ENCODE results near the gene PLA2G4C. TPM values are rescaled to one million over a fixed set of nuclear protein-coding genes. Genes with fewer than 3 reads are reported as not detected.

The PLA2G4C gene
- total RNA-seq, 1 donor from 2014 or later = 4.0 TPM

- DNase-seq (ENCODE audit: low spot score) = no peak
- H3K9me3 Mint-ChIP-seq (ENCODE audit: low read depth) = no peaks in the 10 kb centered on the region
- H3K4me3 Mint-ChIP-seq (ENCODE audit: unreplicated experiment) = no peak overlapping the region
- H3K27ac Mint-ChIP-seq (ENCODE audit: unreplicated experiment) = peak overlapping the region; percentile 76
- no peaks in the 10 kb centered on the region for H3K27me3 Mint-ChIP-seq (ENCODE audit: low read depth)
- H3K36me3 Mint-ChIP-seq (ENCODE audit: low read depth) = peaks cover 20% of the 10 kb centered on the region
- H3K4me1 Mint-ChIP-seq (ENCODE audit: low read depth) = peaks cover 13% of the 10 kb centered on the region
- no peak for TF ChIP-seq CTCF (IDR thresholded peaks at IDR 0.05)
These were observed 11.3 kb upstream of the PLA2G4C start for GRCh38 chr19:48121909-48122371.

- DNase-seq (ENCODE audit: low spot score) = no peak
- no peak overlapping the region for H3K27ac Mint-ChIP-seq (ENCODE audit: unreplicated experiment)
- H3K9me3 Mint-ChIP-seq (ENCODE audit: low read depth) = no peaks in the 10 kb centered on the region
- no peak for TF ChIP-seq CTCF (IDR thresholded peaks at IDR 0.05)
- peaks cover 19% of the 10 kb centered on the region for H3K36me3 Mint-ChIP-seq (ENCODE audit: low read depth)
- no peak overlapping the region for H3K4me3 Mint-ChIP-seq (ENCODE audit: unreplicated experiment)
- H3K4me1 Mint-ChIP-seq (ENCODE audit: low read depth) = peaks cover 13% of the 10 kb centered on the region
- H3K27me3 Mint-ChIP-seq (ENCODE audit: low read depth) = no peaks in the 10 kb centered on the region
These were observed 10.4 kb upstream of the PLA2G4C start for GRCh38 chr19:48121066-48121465.

GRCh38 chr19:48120505-48120904 is 9.9 kb upstream of the PLA2G4C start:
- TF ChIP-seq CTCF (IDR thresholded peaks at IDR 0.05) = no peak
- Mint-ChIP-seq H3K9me3 (ENCODE audit: low read depth) (no peaks in the 10 kb centered on the region), H3K36me3 (ENCODE audit: low read depth) (peaks cover 17% of the 10 kb centered on the region), H3K27ac (ENCODE audit: unreplicated experiment) (no peak overlapping the region), H3K4me1 (ENCODE audit: low read depth) (peaks cover 13% of the 10 kb centered on the region), H3K27me3 (ENCODE audit: low read depth) (no peaks in the 10 kb centered on the region), H3K4me3 (ENCODE audit: unreplicated experiment) (no peak overlapping the region)
- DNase-seq (ENCODE audit: low spot score) = no peak

- H3K27me3 Mint-ChIP-seq (ENCODE audit: low read depth) = no peaks in the 10 kb centered on the region
- H3K4me3 Mint-ChIP-seq (ENCODE audit: unreplicated experiment) = no peak overlapping the region
- H3K9me3 Mint-ChIP-seq (ENCODE audit: low read depth) = no peaks in the 10 kb centered on the region
- H3K4me1 Mint-ChIP-seq (ENCODE audit: low read depth) = peaks cover 9% of the 10 kb centered on the region
- H3K27ac Mint-ChIP-seq (ENCODE audit: unreplicated experiment) = no peak overlapping the region
- H3K36me3 Mint-ChIP-seq (ENCODE audit: low read depth) = peaks cover 15% of the 10 kb centered on the region
- no peak for DNase-seq (ENCODE audit: low spot score)
- TF ChIP-seq CTCF (IDR thresholded peaks at IDR 0.05) = no peak
These were observed 7.5 kb upstream of the PLA2G4C start for GRCh38 chr19:48118131-48118517.

- Mint-ChIP-seq H3K4me1 (ENCODE audit: low read depth) (peaks cover 9% of the 10 kb centered on the region), H3K9me3 (ENCODE audit: low read depth) (no peaks in the 10 kb centered on the region), H3K27ac (ENCODE audit: unreplicated experiment) (no peak overlapping the region), H3K36me3 (ENCODE audit: low read depth) (peaks cover 15% of the 10 kb centered on the region), H3K27me3 (ENCODE audit: low read depth) (no peaks in the 10 kb centered on the region), H3K4me3 (ENCODE audit: unreplicated experiment) (no peak overlapping the region)
- DNase-seq (ENCODE audit: low spot score) = no peak
- TF ChIP-seq CTCF (IDR thresholded peaks at IDR 0.05) = no peak
These were observed 7.0 kb upstream of the PLA2G4C start for GRCh38 chr19:48117515-48118130.
